Heart right ventricle (tissue), 16 donors: ENCODE results near the gene ZNF362. TPM values are rescaled to one million over a fixed set of nuclear protein-coding genes. Genes with fewer than 3 reads are reported as not detected.

Source experiments
- ATAC-seq, 8 donors: fragments of 200-7000 bp; cut with Tn5 transposase; one replicate each; pipeline ENCODE4 v1.9.1; 2020; ENCODE audit warnings: mild to moderate bottlenecking in 8 of 8, moderate library complexity in 8 of 8, moderate number of reproducible peaks in 1 of 8
- DNase-seq, 2 donors: peaks; one replicate each; pipeline ENCODE4 v3.0.0-alpha.2; 2020
- H3K27ac ChIP-seq, 10 donors: fragments of 200-600 bp; sonication (generic) in 2 of 10; one replicate each; pipeline versions ENCODE4 v1.5.0 to v1.8.0; 2020 to 2022; ENCODE audit warnings: mild to moderate bottlenecking in 3 of 10
- H3K27me3 ChIP-seq, 7 donors: fragments of 200-600 bp; one replicate each; pipeline ENCODE4 v1.8.0; 2021 to 2022; ENCODE audit warnings: mild to moderate bottlenecking in 2 of 7
- H3K36me3 ChIP-seq, 9 donors: fragments of 200-600 bp; sonication (generic) in 1 of 9; one replicate each; pipeline versions ENCODE4 v1.5.0 to v1.8.0; 2020 to 2022; ENCODE audit warnings: mild to moderate bottlenecking in 2 of 9
- H3K4me1 ChIP-seq, 9 donors: fragments of 200-600 bp; sonication (generic) in 1 of 9; one replicate each; pipeline versions ENCODE4 v1.5.0 to v1.8.0; 2020 to 2022; ENCODE audit warnings: mild to moderate bottlenecking in 4 of 9
- H3K4me3 ChIP-seq, 10 donors: fragments of 200-600 bp; sonication (generic) in 2 of 10; one replicate each; pipeline versions ENCODE4 v1.5.0 to v1.8.0; 2020 to 2022; ENCODE audit warnings: mild to moderate bottlenecking in 7 of 10, moderate library complexity in 2 of 10
- H3K9me3 ChIP-seq, 11 donors: fragments of 200-600 bp in 10 of 11; sonication (generic) in 2 of 11; one replicate each; pipeline versions ENCODE4 v1.5.0 to v1.8.0; 2013 to 2022; ENCODE audit warnings: mild to moderate bottlenecking in 2 of 11, control low read depth in 1 of 11, moderate library complexity in 1 of 11
- CTCF ChIP-seq, 9 donors: fragments of 200-600 bp; sonication (generic) in 2 of 9; IDR thresholded peaks; one replicate each; pipeline versions ENCODE4 v1.5.0 to v1.8.0; 2021 to 2022; ENCODE audit warnings: antibody characterized with exemption in 9 of 9, mild to moderate bottlenecking in 5 of 9, moderate library complexity in 1 of 9
- WGBS, 2 donors: extraction: QIAGEN DNeasy Blood & Tissue Kit; methylation state at CpG; one replicate each; pipeline ENCODE4 v1.1.7; 2013; ENCODE audit warnings: inconsistent platforms in 1 of 2; 5-methylcytosine and 5-hydroxymethylcytosine counted together
- intact Hi-C, 10 donors: fragments of 100-400 bp; cut with DNase I; formaldehyde crosslinking; loops; one replicate each; pipeline versions ENCODE4 v1.11.1 to v1.14.2; 2022
- microRNA-seq, 2 donors: library from miRNA; unstranded; fragments of <30 nt; microRNA quantifications; one replicate each; pipeline ENCODE4 v1.2.0, GENCODE V29; 2021
- polyA plus RNA-seq, 2 donors: library from polyadenylated mRNA; stranded (reverse); fragments of 200-250 nt; gene quantifications; one replicate each; pipeline ENCODE4 v1.2.3, GENCODE V29; 2013
- total RNA-seq, 10 donors: library from RNA; stranded (reverse); fragmentation: NEBNext Ultra II Directional in 3 of 10; extraction: Animal tissue kit (Norgen Biotek cat#: 25700) in 3 of 10; gene quantifications; one replicate each; pipeline versions ENCODE4 v1.2.1 to v1.2.4, GENCODE V29; 2021 to 2023
- donor health status: Arrhythmogenic right ventricular cardiomyopathy.
- donor health status: ischemic (EF 13 %, LVEDD 7.1; RV severe dilation, severe dysfunction).
- donor health status: healthy with polysubstance abuse.
- donor health status: DM: no; HTN: yes; CAD: no.
- donor health status: DM: no; HTN: no; CAD: no.
- donor health status: ischemic (EF 25% LVEDD 6.9; RV normal size, moderate dysfunction).
- donor health status: ischemic (EF 25% LVEDD 5.7; RV mildly dilated, moderate dysfunction).
- donor health status: healthy.
- donor health status: DM: yes; HTN: yes; CAD: no.
- donor health status: Ischemic cardiomyopathy.
- donor health status: ischemic (EF 35%, LVEDD 5.7; RV mildly dilated, moderate dysfunction).
- donor health status: nonischemic (EF 11% LVEDD 7.7; RV severe dilation, severe dysfunction).
- donor health status: DM: yes; HTN: yes; CAD: no.
- donor health status: PGD.
- donor health status: ischemic (EF 29% LVEDD 5.4; RV normal size, mild dysfunction).
- donor health status: nonischemic (EF 23%, LVEDD 6.1; RV moderate dilation, normal function).

The ZNF362 gene
- total and polyA plus RNA-seq, 12 donors, result 9.1 to 39.2 (median 31.3) TPM

GRCh38 chr1:33349081-33349759, 92.9 kb downstream of the ZNF362 start:
- WGBS, 2 donors, result 0% methylated on average over 55 to 77 of the region's 78 CpGs
- peak; percentile 4 to 56 (median 18) for ATAC-seq
- TF ChIP-seq CTCF (IDR thresholded peaks at IDR 0.05), result no peak
- no peaks in the 10 kb centered on the region for H3K27me3 ChIP-seq
- H3K9me3 ChIP-seq, result no peaks in the 10 kb centered on the region
- DNase-seq, result peak in 1 of 2 donors; percentile 58
- H3K27ac ChIP-seq, result peak overlapping the region; percentile 98 to 100 (median 99)
- intact Hi-C loops, result loop anchor here in 2 of 10 donors (2.0 to 5.0 kb wide), 2 partner anchors 16 to 52 kb away; no protein-coding TSS in a partner anchor
- peaks cover 15 to 56% (median 49%) of the 10 kb centered on the region in 9 donors for H3K4me1 ChIP-seq
- H3K4me3 ChIP-seq, result peak overlapping the region; percentile 77 to 96 (median 90)
- peaks cover 0 to 40% (median 0%) of the 10 kb centered on the region in 9 donors for H3K36me3 ChIP-seq

- H3K36me3 ChIP-seq, result peaks cover 0 to 39% (median 0%) of the 10 kb centered on the region in 9 donors
- peak; percentile 85 to 90 for DNase-seq
- H3K4me1 ChIP-seq, result peaks cover 11 to 48% (median 41%) of the 10 kb centered on the region in 9 donors
- 1% methylated on average over 63 to 98 of the region's 104 CpGs for WGBS, 2 donors
- ATAC-seq, result peak; percentile 90 to 93 (median 92)
- peak overlapping the region; percentile 33 to 96 (median 66) for H3K4me3 ChIP-seq
- no peaks in the 10 kb centered on the region for H3K9me3 ChIP-seq
- peak overlapping the region; percentile 87 to 100 (median 99) for H3K27ac ChIP-seq
- peak in 1 of 9 donors; percentile 26 for TF ChIP-seq CTCF (IDR thresholded peaks at IDR 0.05)
- intact Hi-C loops, result loop anchor here in 2 of 10 donors (2.0 to 5.0 kb wide), 2 partner anchors 15 to 53 kb away; no protein-coding TSS in a partner anchor
- H3K27me3 ChIP-seq, result no peaks in the 10 kb centered on the region
Measured at GRCh38 chr1:33349778-33350610, 93.7 kb downstream of the ZNF362 start.

Small RNAs within 50 kb of the gene (microRNA-seq; reads per million reads assigned to microRNA genes)
- 34.1 to 42.9 reads per million in 2 donors for gene MIR3605

Other genes starting within 250 kb of the ZNF362 start
- 100 to 1,000 TPM in 9 of 10 donors, 10 to 100 TPM in 1; 93.3 to 154 (median 111) TPM for gene AK2, start 219.6 kb upstream of the ZNF362 start, total RNA-seq
- gene AK2, start 219.6 kb upstream of the ZNF362 start, polyA plus RNA-seq, result 100 to 1,000 TPM; 175 to 305 TPM
- gene AZIN2, start 175.3 kb upstream of the ZNF362 start, total RNA-seq, result 1 to 10 TPM; 1.5 to 6.9 (median 3.1) TPM
- 1 to 10 TPM; 1.1 to 1.2 TPM for gene AZIN2, start 175.3 kb upstream of the ZNF362 start, polyA plus RNA-seq
- gene TRIM62, start 74.4 kb upstream of the ZNF362 start, total RNA-seq, result 1 to 10 TPM; 2.0 to 3.7 (median 2.8) TPM
- gene TRIM62, start 74.4 kb upstream of the ZNF362 start, polyA plus RNA-seq, result 1 to 10 TPM; 2.4 to 2.5 TPM
- gene A3GALT2, start 64.6 kb downstream of the ZNF362 start, total RNA-seq, result under 1 TPM in 1 of 10 donors, not detected in 9; 0.25 TPM
- gene A3GALT2, start 64.6 kb downstream of the ZNF362 start, polyA plus RNA-seq, result not detected
- 100 to 1,000 TPM in 5 of 10 donors, 10 to 100 TPM in 5; 96.7 to 136 (median 102) TPM for gene PHC2, start 174.6 kb downstream of the ZNF362 start, total RNA-seq
- gene PHC2, start 174.6 kb downstream of the ZNF362 start, polyA plus RNA-seq, result 10 to 100 TPM; 81.2 to 95.4 TPM
- gene ZSCAN20, start 216.2 kb downstream of the ZNF362 start, total RNA-seq, result 1 to 10 TPM; 3.4 to 9.3 (median 5.8) TPM
- 1 to 10 TPM in 1 of 2 donors, under 1 TPM in 1; 0.83 to 1.6 TPM for gene ZSCAN20, start 216.2 kb downstream of the ZNF362 start, polyA plus RNA-seq